Measurements from ENCODE around the gene ADAMTSL1.

GRCh38 chr9:18610956-18611355 is 137.0 kb downstream of the ADAMTSL1 start:
- TF ChIP-seq, protein P1, sequence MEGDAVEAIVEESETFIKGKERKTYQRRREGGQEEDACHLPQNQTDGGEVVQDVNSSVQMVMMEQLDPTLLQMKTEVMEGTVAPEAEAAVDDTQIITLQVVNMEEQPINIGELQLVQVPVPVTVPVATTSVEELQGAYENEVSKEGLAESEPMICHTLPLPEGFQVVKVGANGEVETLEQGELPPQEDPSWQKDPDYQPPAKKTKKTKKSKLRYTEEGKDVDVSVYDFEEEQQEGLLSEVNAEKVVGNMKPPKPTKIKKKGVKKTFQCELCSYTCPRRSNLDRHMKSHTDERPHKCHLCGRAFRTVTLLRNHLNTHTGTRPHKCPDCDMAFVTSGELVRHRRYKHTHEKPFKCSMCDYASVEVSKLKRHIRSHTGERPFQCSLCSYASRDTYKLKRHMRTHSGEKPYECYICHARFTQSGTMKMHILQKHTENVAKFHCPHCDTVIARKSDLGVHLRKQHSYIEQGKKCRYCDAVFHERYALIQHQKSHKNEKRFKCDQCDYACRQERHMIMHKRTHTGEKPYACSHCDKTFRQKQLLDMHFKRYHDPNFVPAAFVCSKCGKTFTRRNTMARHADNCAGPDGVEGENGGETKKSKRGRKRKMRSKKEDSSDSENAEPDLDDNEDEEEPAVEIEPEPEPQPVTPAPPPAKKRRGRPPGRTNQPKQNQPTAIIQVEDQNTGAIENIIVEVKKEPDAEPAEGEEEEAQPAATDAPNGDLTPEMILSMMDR (IDR thresholded peaks at IDR 0.05): no peak
- TF ChIP-seq SMAD3 (CRISPR knock-in tag; IDR thresholded peaks at IDR 0.05; ENCODE audit: borderline replicate concordance) (no peak), ATF2 (CRISPR knock-in tag; IDR thresholded peaks at IDR 0.05; ENCODE audit: borderline replicate concordance, low read depth) (no peak)
